GM12864 (cell line): Measurements from ENCODE around the gene CLTC.

Source experiments
- DNase-seq: peaks from one replicate; pipeline ENCODE4 v3.0.0-alpha.2; 2011; ENCODE audit warnings: low read depth
- H3K4me3 ChIP-seq: 2 replicates; pipeline ENCODE4 v1.5.1; 2011; ENCODE audit warnings: mild to moderate bottlenecking, low read depth, low read length, control low read depth
- TF ChIP-seq, protein P1 (sequence below): IDR thresholded peaks from 2 replicates; pipeline ENCODE4 v1.5.1; 2011; ENCODE audit warnings: low read depth, mild to moderate bottlenecking, moderate library complexity, low read length, control low read depth, inconsistent platforms; ENCODE audit errors: missing control alignments

CLTC gene

DNA sequence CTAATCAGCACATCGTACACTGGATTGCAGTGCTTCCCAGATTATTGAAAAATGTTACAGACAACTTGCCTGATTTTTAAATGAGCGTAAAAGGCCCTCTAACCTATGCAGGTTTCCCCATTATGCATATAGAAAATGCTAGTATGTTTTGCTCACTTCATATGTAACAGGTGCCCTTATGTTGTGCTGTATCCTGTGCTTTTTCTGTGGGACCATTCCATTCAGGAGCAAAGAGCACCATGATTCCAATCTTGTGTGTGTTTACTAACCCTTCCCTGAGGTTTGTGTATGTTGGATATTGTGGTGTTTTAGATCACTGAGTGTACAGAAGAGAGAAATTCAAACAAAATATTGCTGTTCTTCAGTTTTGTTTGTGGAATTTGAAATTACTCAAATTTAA, 74.6 kb downstream of the CLTC start:
- no peak for DNase-seq
- TF ChIP-seq, protein P1, sequence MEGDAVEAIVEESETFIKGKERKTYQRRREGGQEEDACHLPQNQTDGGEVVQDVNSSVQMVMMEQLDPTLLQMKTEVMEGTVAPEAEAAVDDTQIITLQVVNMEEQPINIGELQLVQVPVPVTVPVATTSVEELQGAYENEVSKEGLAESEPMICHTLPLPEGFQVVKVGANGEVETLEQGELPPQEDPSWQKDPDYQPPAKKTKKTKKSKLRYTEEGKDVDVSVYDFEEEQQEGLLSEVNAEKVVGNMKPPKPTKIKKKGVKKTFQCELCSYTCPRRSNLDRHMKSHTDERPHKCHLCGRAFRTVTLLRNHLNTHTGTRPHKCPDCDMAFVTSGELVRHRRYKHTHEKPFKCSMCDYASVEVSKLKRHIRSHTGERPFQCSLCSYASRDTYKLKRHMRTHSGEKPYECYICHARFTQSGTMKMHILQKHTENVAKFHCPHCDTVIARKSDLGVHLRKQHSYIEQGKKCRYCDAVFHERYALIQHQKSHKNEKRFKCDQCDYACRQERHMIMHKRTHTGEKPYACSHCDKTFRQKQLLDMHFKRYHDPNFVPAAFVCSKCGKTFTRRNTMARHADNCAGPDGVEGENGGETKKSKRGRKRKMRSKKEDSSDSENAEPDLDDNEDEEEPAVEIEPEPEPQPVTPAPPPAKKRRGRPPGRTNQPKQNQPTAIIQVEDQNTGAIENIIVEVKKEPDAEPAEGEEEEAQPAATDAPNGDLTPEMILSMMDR: no peak

DNA sequence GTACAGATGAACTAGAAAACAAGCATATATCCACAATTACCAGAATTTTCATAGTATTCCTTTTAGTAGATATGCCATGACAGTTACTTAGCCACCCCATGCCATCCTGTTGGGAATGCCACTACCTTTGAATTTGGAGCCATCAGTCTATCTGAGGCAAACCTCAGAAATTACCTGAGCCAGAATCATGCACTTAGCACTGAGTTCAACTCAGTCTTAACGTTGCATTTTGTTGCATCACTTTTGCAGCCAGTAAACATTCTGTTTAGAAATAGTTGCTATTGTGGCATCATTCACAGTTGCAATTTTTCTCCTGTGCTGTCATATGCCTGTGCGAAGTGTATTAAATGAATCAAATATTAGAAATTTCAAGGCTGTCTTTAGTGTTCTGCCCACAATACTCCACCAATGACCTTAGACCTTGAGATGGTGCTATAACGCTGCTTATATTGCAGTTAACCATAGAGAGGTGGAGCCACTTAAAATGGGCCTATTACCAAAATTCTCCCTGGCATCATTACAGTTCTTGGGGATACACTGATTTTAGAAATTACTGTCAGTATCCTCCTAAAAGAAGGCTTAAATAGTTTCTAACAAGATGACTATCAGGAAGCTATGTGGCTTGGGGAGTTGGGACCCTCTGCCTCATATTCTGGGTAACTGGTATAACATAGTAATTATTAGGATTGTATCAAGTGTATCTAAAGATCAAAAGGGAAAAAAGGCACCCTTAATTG, 76.4 kb downstream of the CLTC start:
- no peak for DNase-seq
- TF ChIP-seq, protein P1: no peak
- H3K4me3 ChIP-seq: no peak overlapping the region

More for the DNA sequence above, 74.6 kb downstream of the CLTC start:
- H3K4me3 ChIP-seq: no peak overlapping the region

DNA sequence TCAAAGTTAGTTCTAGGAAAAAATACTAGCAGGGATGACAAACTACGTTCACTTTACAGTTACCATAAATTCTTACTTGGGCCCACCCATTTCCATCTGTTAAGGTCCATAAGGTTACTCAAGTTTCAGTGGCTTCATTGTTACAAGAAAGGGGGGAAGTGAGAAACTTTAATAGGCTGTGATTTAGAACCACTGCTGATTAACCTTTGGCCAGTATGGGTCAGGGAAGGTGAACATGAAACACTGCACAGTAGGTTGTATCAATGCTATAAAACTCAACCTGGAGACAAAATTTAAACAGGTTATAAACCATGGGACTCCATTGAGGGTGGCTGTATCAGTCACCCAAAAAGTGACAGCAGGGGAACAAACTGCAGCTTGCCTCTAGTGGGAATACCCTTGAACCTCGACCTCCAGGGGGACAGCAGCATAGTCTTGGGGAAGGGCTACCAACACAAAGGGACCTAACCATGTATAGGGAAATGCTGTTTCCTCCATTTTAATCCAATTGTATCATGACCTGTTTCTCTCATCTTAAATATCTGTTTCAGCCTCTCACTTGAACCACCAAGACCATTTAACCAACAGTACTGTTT, 77.1 kb downstream of the CLTC start:
- no peak for DNase-seq
- TF ChIP-seq, protein P1: no peak

GRCh38 chr17:59698143-59698542, 78.4 kb downstream of the CLTC start:
- no peak for DNase-seq
- TF ChIP-seq, protein P1: no peak
- no peak overlapping the region for H3K4me3 ChIP-seq

More for the DNA sequence above, 77.1 kb downstream of the CLTC start:
- H3K4me3 ChIP-seq: no peak overlapping the region

DNA sequence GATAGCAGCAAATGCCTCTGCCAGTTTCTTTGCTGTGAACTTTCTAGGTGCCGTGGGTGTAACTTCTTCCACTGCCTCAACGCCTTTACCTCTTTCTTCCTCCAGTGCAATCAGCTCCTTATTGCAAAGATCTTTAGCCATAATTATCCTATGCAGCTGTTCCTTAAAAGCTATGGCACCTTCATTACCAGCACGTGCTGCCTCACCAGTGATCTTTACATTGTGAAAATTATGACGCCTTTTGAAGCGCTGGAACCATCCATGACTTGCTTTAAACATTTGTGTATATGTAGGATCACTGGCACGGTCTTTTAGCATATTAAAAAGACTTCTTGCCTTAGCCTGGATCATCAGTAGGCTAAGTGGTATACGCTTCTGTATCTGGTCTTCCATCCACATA, 79.5 kb downstream of the CLTC start:
- no peak for DNase-seq
- no peak overlapping the region for H3K4me3 ChIP-seq
- TF ChIP-seq, protein P1: no peak

DNA sequence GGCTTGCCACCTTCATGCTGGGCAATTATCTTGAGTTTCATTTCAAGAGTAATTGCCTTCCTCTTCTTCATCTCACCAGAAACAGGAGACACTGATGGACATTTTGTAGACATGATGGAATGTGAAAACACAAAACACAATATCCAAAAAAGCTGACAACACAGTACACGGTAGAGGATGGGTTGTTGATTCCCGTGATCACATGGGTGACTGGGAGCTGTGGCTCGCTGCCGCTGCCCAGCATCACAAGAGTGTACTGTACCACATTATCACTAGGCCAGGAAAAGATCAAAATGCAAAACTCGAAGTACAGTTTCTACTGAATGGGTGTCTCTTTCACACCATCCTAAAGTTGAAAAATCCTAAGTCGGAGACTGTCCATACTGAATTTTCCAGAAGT, 80.1 kb downstream of the CLTC start:
- TF ChIP-seq, protein P1: no peak

DNA sequence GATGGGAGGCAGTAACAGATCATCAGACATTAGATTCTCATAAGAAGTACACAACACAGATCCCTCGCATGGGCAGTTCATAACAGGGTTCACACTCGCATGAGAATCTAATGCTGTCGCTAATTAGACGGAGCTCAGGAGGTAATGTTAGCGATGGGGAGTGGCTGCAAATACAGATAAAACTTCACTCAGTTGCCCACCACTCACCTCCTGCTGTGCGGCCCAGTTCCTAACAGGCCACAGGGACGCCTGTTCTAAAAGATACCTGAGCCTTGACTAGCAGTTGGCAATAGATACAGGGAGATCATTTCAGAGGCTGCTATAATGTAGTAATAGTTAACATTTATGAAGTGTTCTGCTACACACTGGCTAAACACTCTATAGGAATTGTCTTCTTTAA, 82.6 kb downstream of the CLTC start:
- H3K4me3 ChIP-seq: no peak overlapping the region
- DNase-seq: no peak
- TF ChIP-seq, protein P1: no peak

More for the DNA sequence above, 80.1 kb downstream of the CLTC start:
- DNase-seq: no peak
- H3K4me3 ChIP-seq: no peak overlapping the region
